OCI-LY1 (cell line): Measurements from ENCODE around the gene NRG2.

ENCODE experiments used
- EZH2 ChIP-seq: fragments of 200-600 bp; sonication (generic), shearing (Covaris generic); IDR thresholded peaks from 2 replicates; pipeline ENCODE4 v1.8.0; 2017; ENCODE audit warnings: borderline replicate concordance, mixed run types, mild to moderate bottlenecking, antibody characterized with exemption, low read length, moderate library complexity, mixed read lengths
- TF ChIP-seq, protein P1 (sequence below): fragments of 200-600 bp; sonication (generic), shearing (Covaris generic); IDR thresholded peaks from 2 replicates; pipeline ENCODE4 v1.5.1; 2017; ENCODE audit warnings: mild to moderate bottlenecking, antibody characterized with exemption, low read length, moderate library complexity, mixed read lengths

DNA sequence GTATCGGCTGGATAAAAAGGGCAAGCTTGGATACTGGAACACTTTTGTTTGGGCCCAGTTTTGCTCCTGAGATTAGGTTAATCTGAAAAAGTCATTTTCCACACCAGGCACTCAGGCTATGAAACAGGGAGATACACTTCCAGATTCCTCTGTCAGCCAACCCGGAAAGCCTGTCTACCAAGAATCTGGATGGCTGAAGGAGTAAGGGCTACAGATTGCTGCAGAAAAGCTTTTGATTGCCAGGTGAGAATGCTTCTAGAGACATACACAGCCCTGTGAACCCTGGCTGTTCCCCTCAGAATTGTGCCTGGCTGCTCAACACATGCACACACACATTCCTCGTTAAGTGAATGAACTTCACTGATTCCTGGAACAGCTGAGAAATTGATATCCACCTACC lies 133.1 kb downstream of the NRG2 start:
- no peak for TF ChIP-seq EZH2
- TF ChIP-seq, protein P1, sequence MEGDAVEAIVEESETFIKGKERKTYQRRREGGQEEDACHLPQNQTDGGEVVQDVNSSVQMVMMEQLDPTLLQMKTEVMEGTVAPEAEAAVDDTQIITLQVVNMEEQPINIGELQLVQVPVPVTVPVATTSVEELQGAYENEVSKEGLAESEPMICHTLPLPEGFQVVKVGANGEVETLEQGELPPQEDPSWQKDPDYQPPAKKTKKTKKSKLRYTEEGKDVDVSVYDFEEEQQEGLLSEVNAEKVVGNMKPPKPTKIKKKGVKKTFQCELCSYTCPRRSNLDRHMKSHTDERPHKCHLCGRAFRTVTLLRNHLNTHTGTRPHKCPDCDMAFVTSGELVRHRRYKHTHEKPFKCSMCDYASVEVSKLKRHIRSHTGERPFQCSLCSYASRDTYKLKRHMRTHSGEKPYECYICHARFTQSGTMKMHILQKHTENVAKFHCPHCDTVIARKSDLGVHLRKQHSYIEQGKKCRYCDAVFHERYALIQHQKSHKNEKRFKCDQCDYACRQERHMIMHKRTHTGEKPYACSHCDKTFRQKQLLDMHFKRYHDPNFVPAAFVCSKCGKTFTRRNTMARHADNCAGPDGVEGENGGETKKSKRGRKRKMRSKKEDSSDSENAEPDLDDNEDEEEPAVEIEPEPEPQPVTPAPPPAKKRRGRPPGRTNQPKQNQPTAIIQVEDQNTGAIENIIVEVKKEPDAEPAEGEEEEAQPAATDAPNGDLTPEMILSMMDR, result no peak
